Superior temporal gyrus (tissue), 1 donor: ENCODE results near the gene AQP5.

Experiments used
- DNase-seq: peaks from one replicate; pipeline ENCODE4 v3.0.0-alpha.2; 2016; ENCODE audit errors: extremely low spot score

The AQP5 gene

DNA sequence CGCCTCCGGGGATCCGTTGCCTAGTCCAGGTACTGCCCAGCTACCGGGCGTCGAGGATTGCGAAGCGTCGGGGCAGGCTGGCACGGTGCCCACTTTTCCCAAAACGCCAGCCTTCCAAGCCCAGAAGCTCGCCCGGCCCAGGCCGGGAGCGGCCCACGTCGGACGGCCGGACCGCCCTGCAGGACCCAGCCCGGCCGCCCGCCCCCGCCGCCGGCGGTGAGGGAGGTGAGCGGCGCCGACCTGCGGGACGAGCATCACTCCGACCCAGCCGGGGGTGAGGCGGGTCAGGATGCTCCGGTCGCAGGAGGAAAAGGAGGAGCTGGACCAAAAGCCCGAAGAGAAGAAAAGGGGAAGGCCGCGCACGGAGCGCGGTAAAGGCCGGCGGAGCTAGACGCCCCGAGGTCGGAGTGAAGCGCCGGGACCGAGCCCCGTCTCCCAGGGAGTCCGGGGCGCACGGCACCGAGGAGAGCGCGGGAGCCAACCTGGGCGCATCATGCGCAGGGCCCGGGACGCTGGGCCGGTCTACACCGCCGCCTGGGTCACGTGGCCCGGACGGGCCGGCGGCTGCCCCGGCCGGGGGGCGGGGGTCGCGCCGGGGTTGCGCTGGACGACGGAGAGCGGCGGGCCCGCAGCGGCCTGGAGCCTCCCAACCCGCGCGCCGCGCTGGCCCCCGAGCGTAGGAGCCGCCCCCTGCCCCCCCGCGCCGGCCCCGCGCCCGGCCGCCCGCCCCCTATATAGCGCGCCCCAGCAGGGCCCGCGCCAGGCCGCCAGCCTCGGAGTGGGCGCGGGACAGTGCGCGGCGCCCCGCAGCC, at the start of gene AQP5:
Gene AQP5, plus strand, starts transcription at position 762 of the 812 bp plus-strand sequence. CDS start 146 bp downstream, outside the sequence.
- DNase-seq, result no peak

DNA sequence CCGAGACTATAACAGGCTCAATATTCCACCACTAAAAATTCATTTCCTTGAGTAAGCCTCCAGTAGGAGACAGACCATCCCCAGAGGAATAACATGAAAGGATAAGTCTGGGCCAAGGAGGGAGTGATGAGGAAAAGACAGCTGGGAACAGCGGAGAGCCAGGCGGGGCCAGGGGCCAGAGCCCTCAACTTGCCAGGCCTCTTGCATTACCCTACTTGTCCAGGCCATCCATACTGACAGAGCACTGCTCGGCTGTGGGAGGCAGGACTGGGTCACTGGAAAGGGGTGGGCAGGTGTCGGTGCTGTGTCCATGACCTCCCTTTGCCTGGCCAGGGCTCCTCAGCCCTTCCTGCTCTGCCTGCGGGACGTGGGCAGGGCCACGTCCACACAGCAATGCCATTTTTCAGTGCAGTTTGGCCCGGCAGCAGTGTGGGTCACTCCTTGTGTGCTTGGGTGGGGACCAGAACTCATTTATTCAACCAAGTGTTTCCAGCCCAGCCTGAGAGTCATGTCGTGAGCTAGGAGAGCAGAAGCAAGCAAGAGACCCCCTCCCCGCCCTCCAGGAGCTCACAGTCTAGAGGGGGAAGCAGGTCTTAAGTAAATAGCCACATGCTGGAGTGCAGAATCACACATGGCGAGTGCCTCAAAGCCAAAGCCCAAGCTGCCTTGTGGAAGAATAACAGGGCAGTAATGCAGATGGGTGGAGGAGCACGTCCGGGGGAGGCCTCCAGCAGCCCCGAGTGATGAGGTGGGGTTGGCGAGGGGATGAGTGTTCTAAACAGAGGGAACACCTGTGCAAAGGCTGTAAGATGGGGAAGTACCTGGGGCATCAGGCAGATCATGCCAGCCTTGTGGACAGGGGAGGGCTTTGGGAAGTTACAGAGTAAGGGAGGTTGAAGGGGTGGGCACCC, 49.1 kb upstream of the AQP5 start:
- no peak for DNase-seq

DNA sequence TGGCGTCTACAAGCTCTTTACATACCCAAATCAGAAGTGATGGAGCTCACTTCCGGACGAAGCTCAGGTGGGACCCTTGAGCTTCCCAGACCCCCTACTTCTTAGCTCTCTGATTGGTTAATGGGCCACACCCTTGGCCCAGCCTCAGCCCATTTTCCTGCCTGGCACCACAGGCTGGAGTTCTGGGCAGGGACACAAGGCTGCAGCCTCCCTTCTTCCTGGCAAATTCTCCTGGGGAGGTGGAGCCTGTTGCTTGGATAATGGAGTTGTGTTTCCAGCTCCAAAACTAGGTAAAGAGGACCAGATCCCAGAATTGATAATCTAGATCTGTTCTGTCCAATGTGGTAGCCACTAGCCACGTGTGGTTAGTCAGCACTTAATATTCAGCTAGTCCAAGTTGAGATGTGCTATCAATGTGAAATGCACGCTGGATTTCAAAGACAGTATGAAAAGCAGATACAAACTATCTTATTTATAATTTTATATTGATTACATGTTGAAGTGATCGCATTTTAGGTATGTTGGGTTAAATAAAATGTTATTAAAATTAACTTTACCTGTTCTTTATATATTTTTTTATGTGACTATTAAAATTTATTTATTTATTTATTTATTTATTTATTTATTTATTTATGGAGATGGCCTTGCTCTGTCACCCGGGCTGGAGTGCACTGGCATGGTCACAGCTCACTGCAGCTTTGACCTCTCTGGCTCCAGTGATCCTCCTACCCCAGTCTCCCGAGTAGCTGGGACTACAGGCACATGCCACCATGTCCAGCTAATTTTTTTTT, 45.3 kb upstream of the AQP5 start:
- DNase-seq, result no peak

DNA sequence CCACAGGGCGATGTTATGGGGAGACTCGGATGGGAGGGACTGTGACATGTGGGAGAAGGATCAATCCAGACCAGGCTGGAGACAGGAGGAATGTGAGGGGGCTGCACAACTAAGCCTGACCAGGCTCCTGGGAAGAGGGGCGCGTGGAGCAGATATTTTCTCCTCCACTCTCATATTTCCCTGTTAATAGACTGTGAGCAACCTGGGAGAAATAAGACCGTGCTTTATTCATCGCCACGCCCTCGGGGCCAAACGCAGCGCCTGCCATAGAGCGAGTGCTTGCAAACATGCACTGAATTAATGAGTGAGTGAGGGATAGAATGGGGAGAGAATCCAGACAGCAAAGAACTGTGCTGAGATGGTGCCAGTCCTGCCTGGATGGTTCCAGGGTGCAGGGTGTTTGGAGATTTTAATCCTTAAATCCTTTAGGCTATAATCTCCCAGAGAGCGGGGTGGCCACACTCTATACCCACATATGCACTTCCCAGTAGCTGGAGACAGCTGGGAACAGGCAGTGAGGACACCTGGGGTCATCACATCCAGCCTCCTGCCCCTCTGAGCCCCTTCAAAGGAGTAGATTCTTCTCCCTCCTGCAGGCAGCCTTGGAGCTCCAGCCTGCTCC, 44.4 kb upstream of the AQP5 start:
- no peak for DNase-seq

DNA sequence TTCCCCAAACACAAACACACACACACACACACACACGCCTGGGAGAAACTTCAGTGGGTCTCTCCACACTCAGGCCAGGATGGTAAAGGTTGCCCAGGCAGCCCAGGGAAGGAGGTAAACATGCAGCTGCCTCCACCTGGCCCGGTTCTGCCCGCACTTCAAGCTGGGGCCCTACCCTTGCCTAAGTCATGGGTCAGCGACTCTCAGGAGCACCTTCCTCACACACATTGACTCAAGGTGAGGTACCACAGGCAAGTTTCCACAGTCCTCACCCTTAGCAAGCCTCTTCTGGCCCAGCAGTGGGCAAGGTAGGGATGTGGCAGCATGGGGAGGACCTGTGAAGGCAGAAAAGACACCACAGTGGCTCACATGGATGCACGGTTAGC, 43.9 kb upstream of the AQP5 start:
- DNase-seq, result no peak

DNA sequence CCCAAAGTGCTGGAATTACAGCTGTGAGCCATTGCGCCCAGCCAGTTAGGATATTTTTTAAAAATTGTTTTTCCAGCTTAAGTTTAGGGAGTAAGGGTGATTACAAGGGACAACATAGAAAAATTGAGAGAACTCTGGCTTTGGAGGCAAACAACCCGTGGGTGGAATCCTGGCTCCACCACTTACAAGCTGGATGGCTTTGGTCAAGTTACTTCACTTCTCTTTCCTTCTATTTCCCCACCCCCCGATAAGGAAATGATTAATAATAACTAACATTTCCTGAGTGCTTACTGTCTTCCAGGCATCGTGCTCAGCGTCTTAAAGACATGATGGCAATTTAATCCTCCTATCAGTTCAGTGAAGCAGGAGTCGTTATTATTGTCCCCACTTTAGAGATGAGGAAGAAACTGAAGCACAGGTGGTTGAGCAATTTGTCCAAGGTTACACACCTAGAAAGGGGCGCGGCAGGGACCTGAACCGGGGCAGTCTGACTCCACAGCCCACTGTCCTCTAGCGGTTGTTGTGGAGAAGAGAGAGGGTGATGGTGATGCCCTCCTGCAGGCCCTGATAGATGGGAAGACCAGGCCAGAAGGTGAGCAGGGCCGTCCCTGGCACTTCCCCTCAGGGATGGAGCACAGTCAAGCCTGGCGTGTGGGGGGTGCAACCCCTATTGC, 41.3 kb upstream of the AQP5 start:
- no peak for DNase-seq

DNA sequence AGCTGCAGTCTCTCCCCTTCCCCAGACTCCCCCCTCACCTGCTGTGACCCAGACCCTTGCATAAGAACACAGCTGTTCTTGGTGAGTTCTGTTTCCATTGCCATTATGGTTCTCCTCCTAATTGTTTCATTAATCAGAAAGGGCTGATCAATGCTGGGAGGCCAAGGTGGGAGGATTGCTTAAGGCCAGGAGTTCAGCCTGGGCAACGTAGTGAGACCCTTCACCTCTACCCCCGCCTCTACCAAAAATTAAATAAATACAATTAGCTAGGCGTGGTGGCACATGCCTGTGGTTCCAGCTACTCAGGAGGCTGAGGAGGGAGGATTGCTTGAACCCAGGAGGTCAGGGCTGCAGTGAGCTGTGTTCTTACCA, 40.8 kb upstream of the AQP5 start:
- DNase-seq, result no peak

DNA sequence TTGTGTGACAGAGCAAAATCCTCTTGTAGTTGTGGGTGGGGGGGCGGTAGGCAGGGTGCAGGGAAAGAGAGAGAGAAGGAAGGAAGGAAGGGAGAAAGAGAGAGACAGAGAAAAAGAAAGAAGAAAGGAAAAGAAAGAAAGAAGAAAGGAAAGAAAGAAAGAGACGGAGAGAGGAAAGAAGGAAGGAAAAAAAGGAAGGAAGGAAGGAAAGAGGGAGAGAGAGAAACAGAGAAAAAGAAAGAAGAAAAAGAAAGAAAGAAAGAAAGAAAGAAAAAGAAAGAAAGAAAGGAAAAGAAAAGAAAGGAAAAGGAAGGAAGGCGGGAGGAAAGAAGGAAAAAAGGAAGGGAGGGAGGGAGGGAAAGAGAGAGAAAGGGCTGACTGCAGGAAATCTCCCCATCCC, 40.4 kb upstream of the AQP5 start:
- DNase-seq, result no peak

DNA sequence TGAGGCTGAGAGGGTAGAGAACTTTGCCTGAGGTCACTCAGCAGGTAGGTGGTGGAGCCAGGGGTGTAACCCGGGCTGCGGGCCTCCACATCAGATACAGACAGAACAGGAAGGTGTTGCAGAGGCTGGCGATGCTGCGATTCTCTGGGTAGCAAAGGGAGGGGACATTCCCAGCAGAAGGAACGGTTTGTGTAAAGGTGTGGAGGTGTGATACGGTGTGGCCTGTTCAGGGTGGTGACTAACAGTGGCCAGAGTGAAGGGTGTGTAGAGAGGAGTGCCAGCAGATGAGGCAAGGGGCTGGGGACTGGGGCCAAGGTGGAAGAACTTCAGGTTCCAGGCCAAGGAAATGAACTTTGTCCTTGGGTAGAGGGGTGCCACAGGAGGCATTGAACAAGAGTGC, 39.7 kb upstream of the AQP5 start:
- DNase-seq, result no peak

DNA sequence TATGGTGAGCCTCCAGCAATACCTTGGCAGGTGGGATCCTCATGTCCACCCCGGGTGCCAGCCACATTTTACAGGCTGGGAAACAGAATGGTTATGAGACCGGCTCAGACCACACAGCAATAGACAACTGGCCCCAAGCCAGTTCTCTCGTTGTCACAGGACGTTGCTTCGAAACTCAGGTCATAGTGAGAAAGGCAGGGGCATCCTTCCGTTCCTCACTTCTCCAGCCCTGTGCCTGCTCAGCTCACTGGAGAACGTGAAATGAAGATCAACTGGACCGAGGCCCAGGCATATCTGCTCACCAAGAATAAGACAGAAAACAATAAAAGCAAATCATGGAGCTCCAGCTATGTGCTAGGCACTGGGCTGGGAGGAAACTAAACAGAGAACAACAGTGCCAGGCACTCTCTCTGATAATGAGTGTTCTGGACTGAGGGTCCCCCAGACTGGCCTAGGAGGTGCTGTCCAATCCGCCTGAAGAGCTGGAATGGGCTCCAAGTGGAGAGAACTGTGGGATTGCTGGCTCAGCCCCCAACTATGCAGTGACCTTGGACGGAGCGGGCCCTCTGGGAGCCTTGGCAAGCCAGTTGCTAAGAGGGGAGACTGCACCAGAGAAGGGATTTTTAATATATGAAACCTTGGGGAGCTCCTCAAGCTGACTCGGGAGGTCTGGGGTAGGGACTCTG, 39.2 kb upstream of the AQP5 start:
- no peak for DNase-seq

DNA sequence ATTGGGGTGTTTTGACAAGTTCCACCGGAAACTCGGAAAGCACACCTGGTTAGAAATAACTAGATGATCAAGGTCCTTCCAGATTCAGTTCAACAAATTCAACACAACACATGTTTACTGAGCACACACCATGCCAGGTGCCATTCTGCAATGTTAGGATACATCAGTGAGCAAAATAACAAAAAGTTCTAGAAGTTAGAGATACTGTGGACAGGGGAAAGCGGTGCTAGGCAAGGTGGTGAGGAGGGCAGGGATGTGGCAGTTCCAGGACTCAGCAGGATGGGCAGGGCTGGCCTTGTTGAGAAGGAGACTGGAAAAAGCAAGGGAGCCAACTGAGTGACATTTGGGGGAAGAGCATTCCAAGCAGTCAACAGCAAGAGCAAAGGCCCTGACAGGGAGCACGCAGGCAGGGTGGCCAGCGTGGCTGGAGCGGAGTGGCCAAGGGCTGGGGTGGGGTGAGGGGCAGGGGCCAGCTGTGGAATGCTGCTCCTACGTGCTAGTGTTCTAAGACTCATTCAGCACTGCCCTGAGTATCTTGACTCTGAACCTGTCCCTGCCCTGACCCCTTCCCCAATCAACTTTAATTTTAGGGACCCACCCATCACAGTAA, 38.5 kb upstream of the AQP5 start:
- no peak for DNase-seq

DNA sequence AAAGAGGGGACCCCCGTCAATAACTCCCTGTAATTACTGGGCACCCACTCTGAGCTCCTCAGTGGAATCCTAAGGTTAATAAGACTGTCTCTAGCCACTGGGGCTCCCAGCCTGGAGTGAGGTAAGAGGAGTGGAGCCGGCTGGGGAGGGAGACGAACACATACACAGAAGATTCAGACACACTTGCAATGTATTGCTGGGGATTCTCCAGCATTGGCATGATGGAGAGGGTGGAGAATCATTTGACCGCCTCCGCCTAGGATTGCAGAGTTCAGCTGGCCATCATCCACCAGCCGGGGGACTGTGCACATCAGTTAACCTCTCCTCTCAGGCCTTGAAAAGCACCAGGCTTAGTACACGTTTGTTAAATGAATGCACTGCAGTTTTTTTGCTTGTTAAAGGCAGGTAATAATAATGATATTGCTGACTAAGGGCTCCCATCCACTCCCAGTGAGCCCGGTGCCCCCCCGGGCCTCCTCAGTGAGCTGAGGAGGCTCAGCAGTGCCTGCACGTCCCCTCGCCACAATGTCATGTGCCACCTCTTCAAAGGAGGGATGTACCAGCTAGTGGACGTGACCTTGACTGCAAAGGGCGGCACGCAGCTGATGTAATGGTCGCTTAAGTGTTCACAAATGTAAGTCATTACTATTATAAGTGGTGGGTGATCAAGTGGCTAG, 37.7 kb upstream of the AQP5 start:
- no peak for DNase-seq

DNA sequence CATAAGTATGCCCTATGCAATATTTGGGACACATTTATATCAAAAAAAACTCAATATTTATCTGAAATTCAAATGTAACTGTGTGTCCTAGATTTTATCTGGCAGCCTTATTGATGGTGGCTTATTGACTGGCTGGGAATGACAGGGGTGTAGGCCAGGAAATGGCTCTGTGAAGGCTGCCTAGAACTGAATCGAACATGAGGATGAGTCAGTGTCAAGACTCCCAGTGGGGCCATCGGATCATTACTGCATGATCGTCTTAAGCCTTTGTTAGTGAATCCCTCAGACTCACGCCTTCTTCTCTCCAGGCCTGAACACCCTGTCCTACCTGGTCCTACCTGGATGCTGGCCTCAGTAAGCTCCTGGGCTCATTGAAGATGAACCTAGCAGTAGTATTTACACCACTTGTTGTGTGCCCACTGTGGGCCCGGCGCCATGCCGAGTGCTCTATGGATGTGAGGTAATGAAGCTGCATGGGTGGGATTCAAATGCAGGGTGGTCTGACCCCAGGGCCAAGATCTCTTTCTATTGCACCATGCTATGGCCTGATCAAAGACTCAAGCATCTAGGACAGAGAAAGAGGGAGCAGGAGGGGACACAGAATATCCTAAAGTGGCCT, 36.9 kb upstream of the AQP5 start:
- no peak for DNase-seq

DNA sequence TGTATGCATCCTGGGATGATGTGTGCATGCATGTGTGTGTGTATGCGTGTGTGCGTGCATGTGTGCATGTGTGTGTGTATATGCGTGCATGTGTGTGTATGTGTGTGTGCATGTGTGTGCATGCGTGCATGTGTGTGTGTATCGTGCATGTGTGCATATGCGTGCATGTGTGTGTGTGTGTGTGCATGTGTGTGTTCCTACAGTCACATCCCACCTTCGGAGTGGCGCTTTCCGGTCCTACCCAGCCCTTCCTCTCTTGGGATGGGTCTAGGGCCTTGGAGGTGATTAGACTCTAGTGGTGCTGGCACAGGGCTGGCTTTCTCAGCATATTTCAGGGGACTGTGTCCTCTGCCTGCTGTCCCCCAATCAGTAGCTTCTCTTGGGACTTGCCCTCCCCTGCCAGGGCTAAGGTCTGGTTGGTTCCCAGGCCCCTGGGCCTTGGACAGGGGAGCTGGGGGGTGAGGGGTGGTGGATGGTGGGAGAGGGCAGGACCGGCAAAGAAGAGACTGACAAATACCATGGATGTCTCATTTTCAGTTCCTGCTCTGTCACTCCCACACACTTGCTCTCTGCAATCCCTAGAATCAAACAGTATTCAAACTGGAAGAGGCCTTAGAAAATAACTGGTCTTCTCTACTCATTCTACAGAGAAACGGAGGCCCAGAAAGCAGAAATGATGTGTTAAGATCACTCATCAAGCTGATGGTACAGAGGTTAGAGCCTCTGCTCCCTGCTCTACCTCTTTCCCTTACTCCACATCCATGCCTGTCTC, 36.1 kb upstream of the AQP5 start:
- DNase-seq, result no peak

DNA sequence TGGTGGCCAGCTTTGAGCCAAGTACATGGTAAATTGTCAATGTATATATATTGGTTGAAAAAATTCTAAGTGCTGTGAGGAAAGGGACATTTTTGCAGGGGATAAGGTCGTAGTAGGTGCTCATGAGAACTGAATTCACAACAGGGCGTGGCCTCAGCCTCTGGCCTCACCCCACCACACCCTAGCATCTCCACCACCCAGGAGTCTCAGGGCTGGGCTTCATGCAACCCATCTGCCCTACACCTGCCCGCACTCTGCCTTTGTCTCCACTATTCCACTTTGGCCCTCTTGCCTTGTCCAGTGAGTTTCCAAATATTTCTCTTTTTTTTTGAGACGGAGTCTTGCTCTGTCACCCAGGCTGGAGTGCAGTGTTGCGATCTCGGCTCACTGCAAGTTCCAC, 33.2 kb upstream of the AQP5 start:
- no peak for DNase-seq

DNA sequence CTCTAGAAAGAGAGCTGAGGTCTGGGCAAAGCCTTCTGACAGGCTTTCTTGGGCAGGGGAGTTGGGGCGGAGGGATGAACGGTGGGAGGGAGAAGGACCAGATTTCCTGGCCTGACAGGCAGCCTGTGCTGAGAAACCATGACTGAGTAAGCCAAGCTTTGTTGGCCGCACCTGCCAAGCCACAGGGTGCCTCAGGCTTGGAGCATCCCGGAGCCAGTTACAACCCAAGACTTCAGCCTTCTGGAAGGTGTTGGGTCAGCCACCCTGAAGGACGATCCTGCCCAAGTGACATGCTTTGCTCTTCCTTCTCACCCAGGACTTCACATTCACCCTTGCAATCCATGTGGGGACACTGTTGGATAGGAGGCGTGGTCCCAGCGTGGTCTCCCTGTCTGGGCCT, 32.1 kb upstream of the AQP5 start:
- no peak for DNase-seq

DNA sequence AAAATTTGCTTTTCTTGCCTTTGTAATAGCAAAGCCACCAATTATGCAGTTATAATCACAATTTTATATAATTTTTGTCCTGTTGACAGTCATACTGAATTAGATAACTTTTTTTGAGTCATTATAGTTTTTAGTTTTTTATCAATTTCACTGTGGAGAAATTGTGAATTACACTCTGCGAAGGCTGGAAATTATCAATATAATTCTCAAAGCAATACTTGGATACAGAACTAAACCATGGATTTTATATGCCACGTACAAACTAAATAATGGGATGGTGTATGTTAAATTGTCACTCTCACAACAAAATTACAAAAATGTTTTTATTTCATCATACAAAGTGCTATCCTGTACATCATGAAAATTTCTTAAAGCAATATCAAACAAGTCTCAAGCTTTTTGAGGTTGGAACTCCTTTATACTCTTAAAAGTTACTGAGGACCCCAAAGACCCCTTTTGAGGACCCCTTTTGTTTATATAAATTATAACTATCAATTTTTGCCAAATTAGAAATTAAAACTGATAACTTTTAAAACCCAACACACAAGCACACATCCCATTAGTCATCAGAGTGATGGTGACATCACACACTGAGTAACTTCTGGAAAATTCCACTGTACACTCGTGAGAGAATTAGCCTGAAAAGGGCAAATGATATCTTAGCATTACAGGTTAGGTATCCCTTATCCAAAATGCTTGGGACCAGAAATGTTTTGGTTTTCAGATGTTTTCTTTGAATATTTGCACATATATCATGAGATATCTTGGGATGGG, 31.0 kb upstream of the AQP5 start:
- no peak for DNase-seq

DNA sequence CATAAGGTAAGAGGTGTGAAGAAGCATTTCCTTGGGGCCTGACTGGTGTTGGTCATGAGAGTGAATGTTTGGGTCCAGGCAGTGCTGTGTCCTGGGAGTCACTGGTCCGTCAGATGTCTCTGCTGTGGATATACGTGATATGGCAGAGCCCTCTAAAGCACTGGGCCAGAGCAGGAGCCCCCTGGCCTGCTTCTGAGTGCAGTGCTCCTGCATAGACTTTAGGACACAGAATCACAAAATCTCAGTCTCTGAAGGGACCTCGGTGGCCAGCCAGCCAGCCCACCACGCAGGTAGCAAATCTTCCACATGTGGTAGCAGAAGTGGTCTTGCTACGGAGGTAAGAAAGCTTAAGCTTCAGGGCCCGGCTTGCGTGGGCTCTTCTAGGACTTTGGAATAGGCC, 29.6 kb upstream of the AQP5 start:
- no peak for DNase-seq
